Measurements from ENCODE around the gene HYAL2.

GRCh38 chr3:50357481-50357880 is 34.9 kb upstream of the HYAL2 start:
- no peak for TF ChIP-seq HDAC6 (IDR thresholded peaks at IDR 0.05; ENCODE audit: unreplicated experiment)
- no peak for TF ChIP-seq CBX5 (IDR thresholded peaks at IDR 0.05; ENCODE audit: low read depth)
- no peak for TF ChIP-seq FOXM1 (IDR thresholded peaks at IDR 0.05; ENCODE audit: low read depth, low read length)
- no peak for TF ChIP-seq EP300 (IDR thresholded peaks at IDR 0.05; ENCODE audit: borderline replicate concordance in 1 of 2, control insufficient read depth in 1 of 2, low read depth in 2 of 2, low read length in 2 of 2)
- TF ChIP-seq, protein P1, sequence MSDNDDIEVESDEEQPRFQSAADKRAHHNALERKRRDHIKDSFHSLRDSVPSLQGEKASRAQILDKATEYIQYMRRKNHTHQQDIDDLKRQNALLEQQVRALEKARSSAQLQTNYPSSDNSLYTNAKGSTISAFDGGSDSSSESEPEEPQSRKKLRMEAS (IDR thresholded peaks at IDR 0.05; ENCODE audit: low read depth, low read length), result no peak
- TF ChIP-seq, protein P2, sequence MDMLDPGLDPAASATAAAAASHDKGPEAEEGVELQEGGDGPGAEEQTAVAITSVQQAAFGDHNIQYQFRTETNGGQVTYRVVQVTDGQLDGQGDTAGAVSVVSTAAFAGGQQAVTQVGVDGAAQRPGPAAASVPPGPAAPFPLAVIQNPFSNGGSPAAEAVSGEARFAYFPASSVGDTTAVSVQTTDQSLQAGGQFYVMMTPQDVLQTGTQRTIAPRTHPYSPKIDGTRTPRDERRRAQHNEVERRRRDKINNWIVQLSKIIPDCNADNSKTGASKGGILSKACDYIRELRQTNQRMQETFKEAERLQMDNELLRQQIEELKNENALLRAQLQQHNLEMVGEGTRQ (IDR thresholded peaks at IDR 0.05; ENCODE audit: borderline replicate concordance, low read depth, low read length), result no peak
- TF ChIP-seq, protein P3, sequence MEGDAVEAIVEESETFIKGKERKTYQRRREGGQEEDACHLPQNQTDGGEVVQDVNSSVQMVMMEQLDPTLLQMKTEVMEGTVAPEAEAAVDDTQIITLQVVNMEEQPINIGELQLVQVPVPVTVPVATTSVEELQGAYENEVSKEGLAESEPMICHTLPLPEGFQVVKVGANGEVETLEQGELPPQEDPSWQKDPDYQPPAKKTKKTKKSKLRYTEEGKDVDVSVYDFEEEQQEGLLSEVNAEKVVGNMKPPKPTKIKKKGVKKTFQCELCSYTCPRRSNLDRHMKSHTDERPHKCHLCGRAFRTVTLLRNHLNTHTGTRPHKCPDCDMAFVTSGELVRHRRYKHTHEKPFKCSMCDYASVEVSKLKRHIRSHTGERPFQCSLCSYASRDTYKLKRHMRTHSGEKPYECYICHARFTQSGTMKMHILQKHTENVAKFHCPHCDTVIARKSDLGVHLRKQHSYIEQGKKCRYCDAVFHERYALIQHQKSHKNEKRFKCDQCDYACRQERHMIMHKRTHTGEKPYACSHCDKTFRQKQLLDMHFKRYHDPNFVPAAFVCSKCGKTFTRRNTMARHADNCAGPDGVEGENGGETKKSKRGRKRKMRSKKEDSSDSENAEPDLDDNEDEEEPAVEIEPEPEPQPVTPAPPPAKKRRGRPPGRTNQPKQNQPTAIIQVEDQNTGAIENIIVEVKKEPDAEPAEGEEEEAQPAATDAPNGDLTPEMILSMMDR (IDR thresholded peaks at IDR 0.05 in 2 of 3, conservative IDR thresholded peaks at IDR 0.05 in 1 of 3; ENCODE audit: control insufficient read depth in 2 of 3, extremely low read depth in 1 of 3, insufficient read depth in 1 of 3, low read depth in 3 of 3, low read length in 3 of 3), result no peak
- TF ChIP-seq ZNF274 (IDR thresholded peaks at IDR 0.05; ENCODE audit: insufficient read depth, insufficient read length), result no peak
- no peak for TF ChIP-seq YY1 (IDR thresholded peaks at IDR 0.05; ENCODE audit: low read depth, low read length)
- TF ChIP-seq, protein P4, sequence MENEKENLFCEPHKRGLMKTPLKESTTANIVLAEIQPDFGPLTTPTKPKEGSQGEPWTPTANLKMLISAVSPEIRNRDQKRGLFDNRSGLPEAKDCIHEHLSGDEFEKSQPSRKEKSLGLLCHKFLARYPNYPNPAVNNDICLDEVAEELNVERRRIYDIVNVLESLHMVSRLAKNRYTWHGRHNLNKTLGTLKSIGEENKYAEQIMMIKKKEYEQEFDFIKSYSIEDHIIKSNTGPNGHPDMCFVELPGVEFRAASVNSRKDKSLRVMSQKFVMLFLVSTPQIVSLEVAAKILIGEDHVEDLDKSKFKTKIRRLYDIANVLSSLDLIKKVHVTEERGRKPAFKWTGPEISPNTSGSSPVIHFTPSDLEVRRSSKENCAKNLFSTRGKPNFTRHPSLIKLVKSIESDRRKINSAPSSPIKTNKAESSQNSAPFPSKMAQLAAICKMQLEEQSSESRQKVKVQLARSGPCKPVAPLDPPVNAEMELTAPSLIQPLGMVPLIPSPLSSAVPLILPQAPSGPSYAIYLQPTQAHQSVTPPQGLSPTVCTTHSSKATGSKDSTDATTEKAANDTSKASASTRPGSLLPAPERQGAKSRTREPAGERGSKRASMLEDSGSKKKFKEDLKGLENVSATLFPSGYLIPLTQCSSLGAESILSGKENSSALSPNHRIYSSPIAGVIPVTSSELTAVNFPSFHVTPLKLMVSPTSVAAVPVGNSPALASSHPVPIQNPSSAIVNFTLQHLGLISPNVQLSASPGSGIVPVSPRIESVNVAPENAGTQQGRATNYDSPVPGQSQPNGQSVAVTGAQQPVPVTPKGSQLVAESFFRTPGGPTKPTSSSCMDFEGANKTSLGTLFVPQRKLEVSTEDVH (IDR thresholded peaks at IDR 0.05; ENCODE audit: low read depth, partially characterized antibody), result no peak
